Measurements from ENCODE around the gene TMA7B. TPM values are rescaled to one million over a fixed set of nuclear protein-coding genes. Genes with fewer than 3 reads are reported as not detected.
"Not testable (repeated sequence)": the region's sequence is repeated elsewhere in the genome, so short reads cannot be mapped to it uniquely, and the experiment has no call there.

The TMA7B gene
- total and polyA plus RNA-seq, 4 donors: not detected

- Histone ChIP-seq H3K27ac (ENCODE audit: low read depth, low read length) (no peak overlapping the region), H3K4me1 (ENCODE audit: control insufficient read depth, insufficient read depth, low read length) (peaks cover 12% of the 10 kb centered on the region), H3K36me3 (ENCODE audit: control insufficient read depth, insufficient read depth, low read length) (no peaks in the 10 kb centered on the region), H3K9me3 (ENCODE audit: control insufficient read depth, insufficient read depth, low read length) (no peaks in the 10 kb centered on the region), H3K4me3 (ENCODE audit: low read depth, low read length) (no peak overlapping the region), H3K27me3 (ENCODE audit: control insufficient read depth, insufficient read depth, low read length) (peaks cover 19% of the 10 kb centered on the region)
- WGBS (ENCODE audit: insufficient coverage): no CpG with 5 or more reads among the region's 3 CpGs
- no peak for DNase-seq (ENCODE audit: low read depth in 4 of 6, low spot score in 6 of 6)
Measured at GRCh38 chr22:39990686-39991085, 30.5 kb downstream of the TMA7B start.

GRCh38 chr22:39991159-39991860 is 31.1 kb downstream of the TMA7B start:
- Histone ChIP-seq H3K27ac (ENCODE audit: low read depth, low read length) (no peak overlapping the region), H3K36me3 (ENCODE audit: control insufficient read depth, insufficient read depth, low read length) (no peaks in the 10 kb centered on the region), H3K9me3 (ENCODE audit: control insufficient read depth, insufficient read depth, low read length) (no peaks in the 10 kb centered on the region), H3K27me3 (ENCODE audit: control insufficient read depth, insufficient read depth, low read length) (peaks cover 23% of the 10 kb centered on the region), H3K4me3 (ENCODE audit: low read depth, low read length) (no peak overlapping the region), H3K4me1 (ENCODE audit: control insufficient read depth, insufficient read depth, low read length) (peaks cover 16% of the 10 kb centered on the region)
- WGBS (ENCODE audit: insufficient coverage): no CpG with 5 or more reads among the region's 9 CpGs
- no peak for DNase-seq (ENCODE audit: low read depth in 4 of 6, low spot score in 6 of 6)

GRCh38 chr22:39992088-39992826 is 32.1 kb downstream of the TMA7B start:
- H3K4me1 ChIP-seq (ENCODE audit: control insufficient read depth, insufficient read depth, low read length): peaks cover 16% of the 10 kb centered on the region
- H3K36me3 ChIP-seq (ENCODE audit: control insufficient read depth, insufficient read depth, low read length): no peaks in the 10 kb centered on the region
- no peak overlapping the region for H3K27ac ChIP-seq (ENCODE audit: low read depth, low read length)
- WGBS (ENCODE audit: insufficient coverage): 94% methylated on average over 2 of the region's 5 CpGs
- peaks cover 23% of the 10 kb centered on the region for H3K27me3 ChIP-seq (ENCODE audit: control insufficient read depth, insufficient read depth, low read length)
- DNase-seq (ENCODE audit: low read depth in 4 of 6, low spot score in 6 of 6): no peak
- no peak overlapping the region for H3K4me3 ChIP-seq (ENCODE audit: low read depth, low read length)
- no peaks in the 10 kb centered on the region for H3K9me3 ChIP-seq (ENCODE audit: control insufficient read depth, insufficient read depth, low read length)

- not testable (repeated sequence) for H3K9me3 ChIP-seq (ENCODE audit: control insufficient read depth, insufficient read depth, low read length); DNase-seq (ENCODE audit: low read depth in 4 of 6, low spot score in 6 of 6); H3K27ac ChIP-seq (ENCODE audit: low read depth, low read length); H3K4me3 ChIP-seq (ENCODE audit: low read depth, low read length); H3K36me3 ChIP-seq (ENCODE audit: control insufficient read depth, insufficient read depth, low read length)
- WGBS (ENCODE audit: insufficient coverage): 98% methylated on average over 7 of the region's 7 CpGs
- peaks cover 21% of the 10 kb centered on the region for H3K4me1 ChIP-seq (ENCODE audit: control insufficient read depth, insufficient read depth, low read length)
- H3K27me3 ChIP-seq (ENCODE audit: control insufficient read depth, insufficient read depth, low read length): peaks cover 23% of the 10 kb centered on the region
Measured at GRCh38 chr22:39992894-39993293, 32.7 kb downstream of the TMA7B start.

GRCh38 chr22:39994041-39994565 is 33.9 kb downstream of the TMA7B start:
- 30% methylated on average over 12 of the region's 20 CpGs for WGBS (ENCODE audit: insufficient coverage)
- no peaks in the 10 kb centered on the region for H3K36me3 ChIP-seq (ENCODE audit: control insufficient read depth, insufficient read depth, low read length)
- peak in 1 of 6 donors; percentile 69 for DNase-seq (ENCODE audit: low read depth in 4 of 6, low spot score in 6 of 6)
- peaks cover 23% of the 10 kb centered on the region for H3K27me3 ChIP-seq (ENCODE audit: control insufficient read depth, insufficient read depth, low read length)
- no peaks in the 10 kb centered on the region for H3K9me3 ChIP-seq (ENCODE audit: control insufficient read depth, insufficient read depth, low read length)
- no peak overlapping the region for H3K27ac ChIP-seq (ENCODE audit: low read depth, low read length)
- no peak overlapping the region for H3K4me3 ChIP-seq (ENCODE audit: low read depth, low read length)
- peaks cover 33% of the 10 kb centered on the region for H3K4me1 ChIP-seq (ENCODE audit: control insufficient read depth, insufficient read depth, low read length)

GRCh38 chr22:39994566-39995392 is 34.6 kb downstream of the TMA7B start, which contains the start of gene FAM83F:
Gene FAM83F, plus strand, starts transcription at chr22:39994954. Its CDS starts 89 bp downstream, at chr22:39995043.
- peaks cover 34% of the 10 kb centered on the region for H3K4me1 ChIP-seq (ENCODE audit: control insufficient read depth, insufficient read depth, low read length)
- H3K9me3 ChIP-seq (ENCODE audit: control insufficient read depth, insufficient read depth, low read length): no peaks in the 10 kb centered on the region
- H3K4me3 ChIP-seq (ENCODE audit: low read depth, low read length): peak within 1 kb of the TSS; percentile 16
- WGBS (ENCODE audit: insufficient coverage): 6% methylated on average over 115 of the region's 115 CpGs
- H3K27me3 ChIP-seq (ENCODE audit: control insufficient read depth, insufficient read depth, low read length): peaks cover 23% of the 10 kb centered on the region
- no peak for DNase-seq (ENCODE audit: low read depth in 4 of 6, low spot score in 6 of 6)
- peak within 1 kb of the TSS; percentile 88 for H3K27ac ChIP-seq (ENCODE audit: low read depth, low read length)
- H3K36me3 ChIP-seq (ENCODE audit: control insufficient read depth, insufficient read depth, low read length): no peaks in the 10 kb centered on the region

- H3K4me3 ChIP-seq (ENCODE audit: low read depth, low read length): peak overlapping the region; percentile 16
Measured at GRCh38 chr22:39995393-39996252, 35.4 kb downstream of the TMA7B start.

GRCh38 chr22:39996732-39997131 is 36.5 kb downstream of the TMA7B start:
- no CpG with 5 or more reads among the region's 3 CpGs for WGBS (ENCODE audit: insufficient coverage)
- peaks cover 23% of the 10 kb centered on the region for H3K27me3 ChIP-seq (ENCODE audit: control insufficient read depth, insufficient read depth, low read length)
- DNase-seq (ENCODE audit: low read depth in 4 of 6, low spot score in 6 of 6): peak in 1 of 6 donors; percentile 29
- H3K4me1 ChIP-seq (ENCODE audit: control insufficient read depth, insufficient read depth, low read length): peaks cover 36% of the 10 kb centered on the region
- H3K9me3 ChIP-seq (ENCODE audit: control insufficient read depth, insufficient read depth, low read length): no peaks in the 10 kb centered on the region
- H3K4me3 ChIP-seq (ENCODE audit: low read depth, low read length): no peak overlapping the region
- H3K27ac ChIP-seq (ENCODE audit: low read depth, low read length): peak overlapping the region; percentile 88
- H3K36me3 ChIP-seq (ENCODE audit: control insufficient read depth, insufficient read depth, low read length): no peaks in the 10 kb centered on the region

More at GRCh38 chr22:39995393-39996252, 35.4 kb downstream of the TMA7B start:
- Histone ChIP-seq H3K27ac (ENCODE audit: low read depth, low read length) (peak overlapping the region; percentile 88), H3K27me3 (ENCODE audit: control insufficient read depth, insufficient read depth, low read length) (peaks cover 23% of the 10 kb centered on the region), H3K9me3 (ENCODE audit: control insufficient read depth, insufficient read depth, low read length) (no peaks in the 10 kb centered on the region), H3K4me1 (ENCODE audit: control insufficient read depth, insufficient read depth, low read length) (peaks cover 34% of the 10 kb centered on the region), H3K36me3 (ENCODE audit: control insufficient read depth, insufficient read depth, low read length) (no peaks in the 10 kb centered on the region)
- DNase-seq (ENCODE audit: low read depth in 4 of 6, low spot score in 6 of 6): no peak
- WGBS (ENCODE audit: insufficient coverage): 67% methylated on average over 33 of the region's 35 CpGs
